ENCODE results near the gene SIGLEC12. TPM values are rescaled to one million over a fixed set of nuclear protein-coding genes. Genes with fewer than 3 reads are reported as not detected.
A peak's percentile ranks its signal among the peaks of the same experiment; 100 is the strongest.

Gene SIGLEC12
- total and polyA plus RNA-seq, 9 of the 15 experiments (the other 6 are each of a cell fraction or from before 2014, with no cell fraction given), result 0.08 to 1.3 (median 0.54) TPM

DNA sequence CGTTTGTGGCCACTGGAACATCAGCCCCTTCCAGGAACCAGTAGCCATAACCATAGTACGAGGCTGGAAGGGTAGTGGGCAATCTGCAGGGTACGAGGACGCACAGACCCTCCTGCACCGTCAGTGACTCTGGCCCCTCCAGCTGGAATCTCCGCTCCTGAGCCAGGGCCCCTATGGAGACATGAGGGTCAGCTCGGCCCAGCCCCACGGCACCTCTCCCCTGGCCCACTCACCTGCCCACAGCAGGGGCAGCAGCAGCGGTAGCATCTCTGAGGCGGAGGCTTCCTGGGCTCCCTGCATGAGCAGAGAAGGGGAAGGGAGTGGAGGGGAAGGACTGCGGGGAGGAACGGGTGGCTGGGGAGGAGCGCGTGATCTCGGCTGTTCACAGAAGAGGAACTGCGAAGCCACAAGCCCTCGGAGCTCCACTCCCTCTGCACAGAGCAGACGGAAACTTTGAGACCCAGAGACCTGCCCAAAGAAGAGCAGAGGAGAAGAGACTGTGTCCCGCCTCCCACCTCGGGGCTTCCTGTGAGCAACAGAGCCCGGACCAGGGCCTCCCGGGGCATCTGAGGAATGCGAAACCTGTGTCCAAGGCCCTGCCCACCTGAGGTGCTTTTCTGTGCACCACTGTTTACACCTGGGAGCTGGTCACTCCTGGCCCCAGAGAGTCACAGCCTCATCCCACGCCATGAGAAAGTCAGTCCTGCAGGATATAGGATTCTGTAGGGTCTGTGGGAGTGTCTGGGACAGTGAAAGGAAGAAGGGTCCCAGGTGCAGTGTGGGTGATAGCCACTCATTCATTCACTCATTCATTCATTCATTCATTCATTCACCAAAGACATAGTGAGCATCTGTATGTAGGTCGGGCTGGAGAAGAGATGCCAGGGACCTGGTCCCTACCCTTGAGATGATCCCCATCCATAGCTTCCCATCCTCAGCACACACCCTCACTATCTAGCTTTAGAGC, 30.0 kb upstream of the SIGLEC12 start, which contains the start of gene SIGLEC6 (continued):
- TF ChIP-seq, protein P1, sequence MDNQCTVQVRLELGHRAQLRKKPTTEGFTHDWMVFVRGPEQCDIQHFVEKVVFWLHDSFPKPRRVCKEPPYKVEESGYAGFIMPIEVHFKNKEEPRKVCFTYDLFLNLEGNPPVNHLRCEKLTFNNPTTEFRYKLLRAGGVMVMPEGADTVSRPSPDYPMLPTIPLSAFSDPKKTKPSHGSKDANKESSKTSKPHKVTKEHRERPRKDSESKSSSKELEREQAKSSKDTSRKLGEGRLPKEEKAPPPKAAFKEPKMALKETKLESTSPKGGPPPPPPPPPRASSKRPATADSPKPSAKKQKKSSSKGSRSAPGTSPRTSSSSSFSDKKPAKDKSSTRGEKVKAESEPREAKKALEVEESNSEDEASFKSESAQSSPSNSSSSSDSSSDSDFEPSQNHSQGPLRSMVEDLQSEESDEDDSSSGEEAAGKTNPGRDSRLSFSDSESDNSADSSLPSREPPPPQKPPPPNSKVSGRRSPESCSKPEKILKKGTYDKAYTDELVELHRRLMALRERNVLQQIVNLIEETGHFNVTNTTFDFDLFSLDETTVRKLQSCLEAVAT (IDR thresholded peaks at IDR 0.05), result 0 out of 4 replicates have a peak, but pooled peaks of 1 of the 2 experiments have one; percentile 43
- no peak for TF ChIP-seq KAT8 (IDR thresholded peaks at IDR 0.05; ENCODE audit: low read depth)
- TF ChIP-seq ZNF766 (CRISPR knock-in tag; conservative IDR thresholded peaks at IDR 0.05), result peak; percentile 33
- peak; percentile 47; the same call in 1 of the 2 replicates for TF ChIP-seq ELF2 (CRISPR knock-in tag; IDR thresholded peaks at IDR 0.05)
- TF ChIP-seq, protein P2, sequence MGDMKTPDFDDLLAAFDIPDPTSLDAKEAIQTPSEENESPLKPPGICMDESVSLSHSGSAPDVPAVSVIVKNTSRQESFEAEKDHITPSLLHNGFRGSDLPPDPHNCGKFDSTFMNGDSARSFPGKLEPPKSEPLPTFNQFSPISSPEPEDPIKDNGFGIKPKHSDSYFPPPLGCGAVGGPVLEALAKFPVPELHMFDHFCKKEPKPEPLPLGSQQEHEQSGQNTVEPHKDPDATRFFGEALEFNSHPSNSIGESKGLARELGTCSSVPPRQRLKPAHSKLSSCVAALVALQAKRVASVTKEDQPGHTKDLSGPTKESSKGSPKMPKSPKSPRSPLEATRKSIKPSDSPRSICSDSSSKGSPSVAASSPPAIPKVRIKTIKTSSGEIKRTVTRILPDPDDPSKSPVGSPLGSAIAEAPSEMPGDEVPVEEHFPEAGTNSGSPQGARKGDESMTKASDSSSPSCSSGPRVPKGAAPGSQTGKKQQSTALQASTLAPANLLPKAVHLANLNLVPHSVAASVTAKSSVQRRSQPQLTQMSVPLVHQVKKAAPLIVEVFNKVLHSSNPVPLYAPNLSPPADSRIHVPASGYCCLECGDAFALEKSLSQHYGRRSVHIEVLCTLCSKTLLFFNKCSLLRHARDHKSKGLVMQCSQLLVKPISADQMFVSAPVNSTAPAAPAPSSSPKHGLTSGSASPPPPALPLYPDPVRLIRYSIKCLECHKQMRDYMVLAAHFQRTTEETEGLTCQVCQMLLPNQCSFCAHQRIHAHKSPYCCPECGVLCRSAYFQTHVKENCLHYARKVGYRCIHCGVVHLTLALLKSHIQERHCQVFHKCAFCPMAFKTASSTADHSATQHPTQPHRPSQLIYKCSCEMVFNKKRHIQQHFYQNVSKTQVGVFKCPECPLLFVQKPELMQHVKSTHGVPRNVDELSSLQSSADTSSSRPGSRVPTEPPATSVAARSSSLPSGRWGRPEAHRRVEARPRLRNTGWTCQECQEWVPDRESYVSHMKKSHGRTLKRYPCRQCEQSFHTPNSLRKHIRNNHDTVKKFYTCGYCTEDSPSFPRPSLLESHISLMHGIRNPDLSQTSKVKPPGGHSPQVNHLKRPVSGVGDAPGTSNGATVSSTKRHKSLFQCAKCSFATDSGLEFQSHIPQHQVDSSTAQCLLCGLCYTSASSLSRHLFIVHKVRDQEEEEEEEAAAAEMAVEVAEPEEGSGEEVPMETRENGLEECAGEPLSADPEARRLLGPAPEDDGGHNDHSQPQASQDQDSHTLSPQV (IDR thresholded peaks at IDR 0.05), result 0 out of 2 replicates have a peak, but pooled peaks have one; percentile 47
- TF ChIP-seq E2F3 (CRISPR knock-in tag; IDR thresholded peaks at IDR 0.05), result peak; percentile 42; the same call in 1 of the 2 replicates
- peak; percentile 74 for TF ChIP-seq CXXC5 (CRISPR knock-in tag; IDR thresholded peaks at IDR 0.05)
- peak; percentile 85; the same call in 1 of the 2 replicates for TF ChIP-seq KLF6 (CRISPR knock-in tag; IDR thresholded peaks at IDR 0.05; ENCODE audit: borderline replicate concordance)
- 0 out of 2 replicates have a peak, but pooled peaks have one; percentile 28 for TF ChIP-seq SMAD3 (CRISPR knock-in tag; conservative IDR thresholded peaks at IDR 0.05)
- TF ChIP-seq MYC (IDR thresholded peaks at IDR 0.05; ENCODE audit: low read depth, low read length), result peak; percentile 68; the same call in 1 of the 2 replicates
- peak; percentile 45; the same call in 1 of the 2 replicates for TF ChIP-seq MYC (CRISPR knock-in tag; IDR thresholded peaks at IDR 0.05; ENCODE audit: borderline replicate concordance, low read depth)
- no peak for TF ChIP-seq MTA2 (IDR thresholded peaks at IDR 0.05; ENCODE audit: low read depth)
- no peak for TF ChIP-seq RAD51 (IDR thresholded peaks at IDR 0.05; ENCODE audit: borderline replicate concordance, low read depth)
- no peak for TF ChIP-seq ZNF253 (CRISPR knock-in tag; conservative IDR thresholded peaks at IDR 0.05)
- TF ChIP-seq GABPA (tag; conservative IDR thresholded peaks at IDR 0.05; ENCODE audit: low read depth), result peak; percentile 49; the same call in 1 of the 2 replicates
- TF ChIP-seq, protein P3, sequence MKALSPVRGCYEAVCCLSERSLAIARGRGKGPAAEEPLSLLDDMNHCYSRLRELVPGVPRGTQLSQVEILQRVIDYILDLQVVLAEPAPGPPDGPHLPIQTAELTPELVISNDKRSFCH (CRISPR knock-in tag; IDR thresholded peaks at IDR 0.05), result no peak
- TF ChIP-seq, protein P3 (tag; IDR thresholded peaks at IDR 0.05), result no peak
- TF ChIP-seq JUND (IDR thresholded peaks at IDR 0.05; ENCODE audit: borderline replicate concordance, low read depth, low read length), result no peak
- peak; percentile 49; the same call in 1 of the 3 replicates for TF ChIP-seq JUND (tag; IDR thresholded peaks at IDR 0.05; ENCODE audit: borderline replicate concordance, low read depth, low read length)
- peak; percentile 99 for TF ChIP-seq ZNF24 (IDR thresholded peaks at IDR 0.05)
- 0 out of 2 replicates have a peak, but pooled peaks have one; percentile 32 for TF ChIP-seq ZNF76 (CRISPR knock-in tag; IDR thresholded peaks at IDR 0.05; ENCODE audit: borderline replicate concordance)
- TF ChIP-seq ZNF239 (CRISPR knock-in tag; IDR thresholded peaks at IDR 0.05), result peak; percentile 13; the same call in 1 of the 2 replicates

Measured in K562 (cell line).